ENCODE data around the gene SPTBN1. TPM values are rescaled to one million over a fixed set of nuclear protein-coding genes. Genes with fewer than 3 reads are reported as not detected.

The SPTBN1 gene
- total and polyA plus RNA-seq, 2 donors (not counting 3 experiments of a cell fraction or from before 2014, with no cell fraction given): 63.3 to 320 TPM

- H3K27me3 ChIP-seq (ENCODE audit: control insufficient read depth in 2 of 2, insufficient read depth in 2 of 2, low read length in 2 of 2): no peaks in the 10 kb centered on the region
- peaks cover 2% of the 10 kb centered on the region for H4K20me1 ChIP-seq (replicated peaks; ENCODE audit: control insufficient read depth, extremely low read depth, insufficient read depth, low read length)
- no peak overlapping the region for H3K27ac ChIP-seq (ENCODE audit: insufficient read depth, low read depth, low read length)
- no peaks in the 10 kb centered on the region for H3K9me3 ChIP-seq (replicated peaks; ENCODE audit: control insufficient read depth, insufficient read depth, low read length)
- FAIRE-seq: no peak
- intact Hi-C loops (cut with micrococcal nuclease): no loop called here
- no peak overlapping the region for H3K4me2 ChIP-seq (ENCODE audit: insufficient read depth, low read length)
- H3K4me3 ChIP-seq (replicated peaks in 1 of 3; ENCODE audit: insufficient read depth in 1 of 3, low read depth in 1 of 3, low read length in 3 of 3): no peak overlapping the region
- no peaks in the 10 kb centered on the region for H3K36me3 ChIP-seq (ENCODE audit: control insufficient read depth in 2 of 2, extremely low read depth in 1 of 2, insufficient read depth in 2 of 2, low read length in 2 of 2)
- H3K4me1 ChIP-seq (ENCODE audit: control insufficient read depth, extremely low read depth, insufficient read depth, low read length): peaks cover 64% of the 10 kb centered on the region
- BruUV-seq (replicated peaks): no TSS peak
- peaks cover 96% of the 10 kb centered on the region for H3K79me2 ChIP-seq (ENCODE audit: control insufficient read depth, insufficient read depth, low read length)
- H3K9me1 ChIP-seq (replicated peaks; ENCODE audit: control insufficient read depth, extremely low read depth, insufficient read depth, low read length): no peaks in the 10 kb centered on the region
- H3K9ac ChIP-seq (replicated peaks; ENCODE audit: extremely low read depth, insufficient read depth, low read length): no peak overlapping the region
- DNase-seq (ENCODE audit: low read depth, low spot score): no peak
- CTCF ChIA-PET: interaction anchor here (0.8 to 1.6 kb wide), 3 partner anchors 22 to 474 kb away, joined by 3 to 5 read pairs (median 4); no protein-coding TSS in a partner anchor
- POLR2A ChIA-PET: interaction anchor here (0.7 to 0.8 kb wide), 3 partner anchors 10 to 57 kb away, joined by 4 to 9 read pairs (median 5); no protein-coding TSS in a partner anchor
- no peak overlapping the region for H2AFZ ChIP-seq (ENCODE audit: low read depth, low read length)
- dilution Hi-C loops (cut with MboI; ENCODE audit: extremely low pct_ligation_motif_present, low sequenced_read_pairs): no loop called here
- TF ChIP-seq POLR2A (IDR thresholded peaks at IDR 0.05; ENCODE audit: low read depth, low read length) (no peak), MYC (IDR thresholded peaks at IDR 0.05; ENCODE audit: low read depth, low read length) (no peak), EZH2 (IDR thresholded peaks at IDR 0.05; ENCODE audit: borderline replicate concordance, low read depth, low read length, severe bottlenecking) (no peak), GATA2 (IDR thresholded peaks at IDR 0.05; ENCODE audit: insufficient read depth, insufficient read length, low read depth, low read length) (no peak), CTCF (IDR thresholded peaks at IDR 0.05; ENCODE audit: extremely low read depth in 1 of 2, insufficient read depth in 1 of 2, low read depth in 1 of 2, low read length in 2 of 2) (no peak), JUN (IDR thresholded peaks at IDR 0.05; ENCODE audit: borderline replicate concordance, insufficient read depth, insufficient read length, low read depth) (no peak), FOS (IDR thresholded peaks at IDR 0.05; ENCODE audit: borderline replicate concordance, insufficient read depth, low read length) (no peak), POLR2AphosphoS5 (IDR thresholded peaks at IDR 0.05; ENCODE audit: insufficient read depth, low read depth, low read length) (no peak)
- TF ChIP-seq, protein P1, sequence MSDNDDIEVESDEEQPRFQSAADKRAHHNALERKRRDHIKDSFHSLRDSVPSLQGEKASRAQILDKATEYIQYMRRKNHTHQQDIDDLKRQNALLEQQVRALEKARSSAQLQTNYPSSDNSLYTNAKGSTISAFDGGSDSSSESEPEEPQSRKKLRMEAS (IDR thresholded peaks at IDR 0.05; ENCODE audit: insufficient read depth, insufficient read length): no peak
These were observed 125.4 kb downstream of the SPTBN1 start for GRCh38 chr2:54581326-54582039.
